K562 (cell line): ENCODE results near the gene CTBP2. TPM values are rescaled to one million over a fixed set of nuclear protein-coding genes. Genes with fewer than 3 reads are reported as not detected.

Experiments used
- ATAC-seq: fragments of 200-7000 bp; cut with Tn5 transposase; 3 replicates; pipeline ENCODE4 v1.9.1; 2020; ENCODE audit warnings: moderate library complexity
- BruUV-seq: library from RNA; stranded (reverse); fragments of 400-500 nt; replicated peaks from 2 replicates; lab custom pipeline; 2021; lab: Mats Ljungman, UMichigan
- CTCF ChIA-PET: fragments of 300-600 bp; formaldehyde crosslinking; extraction: SDS; loops from one replicate; lab custom pipeline; 2021; ENCODE audit warnings: low intra/inter-chr PET ratio; lab: Yijun Ruan, JAX
- POLR2A ChIA-PET: fragments of 300-600, 350-650 bp; sonication (Branson Sonifier 250); formaldehyde crosslinking; extraction: SDS; loops from one replicate; lab custom pipeline; 2021; ENCODE audit warnings: antibody characterized with exemption, inconsistent platforms; lab: Yijun Ruan, JAX
- DNase-seq, 4 experiments: peaks; one replicate each; pipeline versions ENCODE4 v3.0.0 to v3.0.0-alpha.2; 2011 to 2018; ENCODE audit warnings: low spot score in 3 of 4, mixed read lengths in 3 of 4; ENCODE audit errors: extremely low read depth in 1 of 4
- FAIRE-seq: peaks from 2 replicates; lab custom pipeline; 2011; peaks lifted over from hg19 to GRCh38; lab: Jason Lieb, UNC
- H2AFZ ChIP-seq: 2 replicates; pipeline ENCODE4 v1.6.0; 2011; ENCODE audit warnings: low read depth, low read length, control low read depth, inconsistent platforms
- H3K27ac ChIP-seq: fragments of 200-600 bp; 3 replicates; pipeline ENCODE4 v1.8.0; 2011; ENCODE audit warnings: low read depth, mild to moderate bottlenecking, control low read depth, inconsistent platforms, low read length, moderate library complexity, mixed read lengths; ENCODE audit errors: extremely low read depth
- H3K27me3 ChIP-seq, 2 experiments: fragments of 300-600 bp in 1 of 2; 2 replicates in 1 of 2; 3 replicates in 1 of 2; pipeline versions ENCODE4 v1.6.0 to v1.8.0; 2011; ENCODE audit warnings: inconsistent platforms in 2 of 2, low read length in 2 of 2, mild to moderate bottlenecking in 1 of 2, mixed read lengths in 1 of 2, moderate library complexity in 1 of 2; ENCODE audit not compliant: control insufficient read depth in 2 of 2, insufficient read depth in 2 of 2
- H3K36me3 ChIP-seq: fragments of 300-600 bp; 3 replicates; pipeline ENCODE4 v1.8.0; 2011; ENCODE audit warnings: mild to moderate bottlenecking, low read length, inconsistent platforms; ENCODE audit not compliant: control insufficient read depth, insufficient read depth
- H3K4me1 ChIP-seq, 2 experiments: fragments of 200-600 bp in 1 of 2; replicated peaks in 1 of 2; 2 replicates in 1 of 2; 3 replicates in 1 of 2; pipeline versions ENCODE4 v1.5.1 to v1.8.0; 2011; ENCODE audit warnings: inconsistent platforms in 2 of 2, low read length in 2 of 2, mild to moderate bottlenecking in 1 of 2, mixed read lengths in 1 of 2, moderate library complexity in 1 of 2; ENCODE audit not compliant: control insufficient read depth in 2 of 2, insufficient read depth in 2 of 2
- H3K4me2 ChIP-seq: 2 replicates; pipeline ENCODE4 v1.6.1; 2011; ENCODE audit warnings: low read length, control low read depth, inconsistent platforms, mixed read lengths; ENCODE audit not compliant: insufficient read depth
- H3K4me3 ChIP-seq: fragments of 200-600 bp; sonication (generic), shearing (Covaris generic); 2 replicates; pipeline ENCODE4 v1.5.1; 2016; ENCODE audit warnings: control low read depth, inconsistent platforms
- H3K79me2 ChIP-seq: fragments of 200-600 bp; 3 replicates; pipeline ENCODE4 v1.8.0; 2011; ENCODE audit warnings: low read length, inconsistent platforms; ENCODE audit not compliant: control insufficient read depth, insufficient read depth
- H3K9ac ChIP-seq, 2 experiments: 2 replicates each; pipeline versions ENCODE4 v1.6.0 to v1.6.1; 2011; ENCODE audit warnings: low read depth in 2 of 2, low read length in 2 of 2, control low read depth in 1 of 2, inconsistent platforms in 1 of 2, mild to moderate bottlenecking in 1 of 2, mixed read lengths in 1 of 2; ENCODE audit not compliant: insufficient read depth in 1 of 2
- H3K9me1 ChIP-seq: one replicate; pipeline ENCODE4 v1.6.0; 2011; ENCODE audit warnings: inconsistent platforms, mild to moderate bottlenecking, low read length, moderate library complexity; ENCODE audit not compliant: control insufficient read depth, insufficient read depth
- H3K9me3 ChIP-seq: replicated peaks from 2 replicates; pipeline ENCODE4 v1.5.1; 2011; ENCODE audit warnings: low read depth, low read length, inconsistent platforms; ENCODE audit not compliant: control insufficient read depth, insufficient read depth
- H4K20me1 ChIP-seq: replicated peaks from 2 replicates; pipeline ENCODE4 v1.6.1; 2011; ENCODE audit warnings: low read length, inconsistent platforms, mixed read lengths; ENCODE audit not compliant: control insufficient read depth, insufficient read depth
- DLX4 ChIP-seq: fragments of 250-450 bp; sonication (Bioruptor Pico); IDR thresholded peaks from 2 replicates; pipeline ENCODE4 v1.6.1; 2021; ENCODE audit warnings: mild to moderate bottlenecking
- NFXL1 ChIP-seq: fragments of 450-650 bp; formaldehyde crosslinking; IDR thresholded peaks from 2 replicates; pipeline ENCODE4 v1.4.0; 2021; ENCODE audit warnings: mild to moderate bottlenecking
- PRDM10 ChIP-seq: fragments of 450-650 bp; IDR thresholded peaks from 2 replicates; pipeline ENCODE4 v1.6.1; 2018; ENCODE audit not compliant: partially characterized antibody
- WGBS: fragments of 100-300 bp; shearing (Covaris generic); methylation state at CpG from one replicate; pipeline ENCODE4 v1.1.6; 2016; ENCODE audit warnings: low coverage, mixed read lengths; ENCODE audit not compliant: insufficient coverage; ENCODE audit errors: missing lambda C conversion rate; 5-methylcytosine and 5-hydroxymethylcytosine counted together
- in situ Hi-C: fragments of 300-500 bp; cut with MboI; formaldehyde crosslinking; loops from 4 replicates; pipeline ENCODE4 v1.15.0; 2018; ENCODE audit warnings: inconsistent platforms, mixed read lengths
- intact Hi-C: fragments of 100-400 bp; cut with micrococcal nuclease; formaldehyde crosslinking; loops from 2 replicates; pipeline ENCODE4 v1.14.2; 2022
- polyA plus RNA-seq, 8 experiments: library from polyadenylated mRNA; depleted of rRNA in 4 of 8; stranded (reverse) in 5 of 8; unstranded in 3 of 8; fragments of >200 nt; fragmentation: Nextera tagmentation in 2 of 8; fragmentation: Illumina TruSeq in 1 of 8; extraction: Ambion mirVana in 2 of 8; extraction: Trizol in 1 of 8; gene quantifications; 2 replicates each; pipeline versions ENCODE4 v1.2.1 to v1.2.3, GENCODE V29; 2011 to 2014; ENCODE audit warnings: inconsistent platforms in 1 of 8, missing spikeins in 1 of 8
- total RNA-seq, 7 experiments: library from RNA; depleted of rRNA in 6 of 7; stranded (reverse); fragments of >200 nt in 6 of 7; fragmentation: Illumina TruSeq in 2 of 7; extraction: Trizol in 2 of 7; gene quantifications; 2 replicates each; pipeline versions ENCODE4 v1.2.1 to v1.2.3, GENCODE V29; 2011 to 2021; ENCODE audit warnings: low replicate concordance in 1 of 7

The CTBP2 gene
- total and polyA plus RNA-seq, 9 of the 15 experiments (the other 6 are each of a cell fraction or from before 2014, with no cell fraction given), result 1.3 to 8.8 (median 5.1) TPM

GRCh38 chr10:125124115-125124487 is 36.3 kb downstream of the CTBP2 start:
- in situ Hi-C loops, result no loop called here
- no peak overlapping the region for H3K27ac ChIP-seq
- H3K4me3 ChIP-seq, result no peak overlapping the region
- H4K20me1 ChIP-seq, result peaks cover 43% of the 10 kb centered on the region
- POLR2A ChIA-PET, result interaction anchor here (0.7 to 0.8 kb wide), 2 partner anchors 34 kb away, joined by 3 to 4 read pairs; no protein-coding TSS in a partner anchor
- no peak overlapping the region for H3K9ac ChIP-seq
- H3K9me3 ChIP-seq, result no peaks in the 10 kb centered on the region
- H3K79me2 ChIP-seq, result peaks cover 99% of the 10 kb centered on the region
- H3K9me1 ChIP-seq, result peaks cover 11% of the 10 kb centered on the region
- no peaks in the 10 kb centered on the region for H3K27me3 ChIP-seq
- WGBS, result 69% methylated on average over 4 of the region's 11 CpGs
- TF ChIP-seq DLX4 (CRISPR knock-in tag) (no peak), PRDM10 (peak; percentile 69), NFXL1 (no peak)
- ATAC-seq (no peak), FAIRE-seq (no peak), DNase-seq (no peak)
- CTCF ChIA-PET, result no interaction called here
- intact Hi-C loops, result no loop called here
- H3K36me3 ChIP-seq, result peaks cover 31% of the 10 kb centered on the region; the same call in 2 of the 3 replicates
- no TSS peak for BruUV-seq
- peaks cover 8% of the 10 kb centered on the region in 2 experiments; a peak in 3 of 5 replicates for H3K4me1 ChIP-seq
- H3K4me2 ChIP-seq, result no peak overlapping the region
- H2AFZ ChIP-seq, result no peak overlapping the region
